ENCODE data around the gene NR6A1. TPM values are rescaled to one million over a fixed set of nuclear protein-coding genes. Genes with fewer than 3 reads are reported as not detected.
A peak's percentile ranks its signal among the peaks of the same experiment; 100 is the strongest.

The NR6A1 gene
- total RNA-seq, 1 experiment from 2014 or later, result 99.3 TPM

GRCh38 chr9:124755061-124755460 lies 16.1 kb downstream of the NR6A1 start:
- Histone ChIP-seq H3K4me2 (ENCODE audit: insufficient read depth, insufficient read length, low read length) (no peak overlapping the region), H3K9ac (ENCODE audit: extremely low read depth, insufficient read length, low read length) (no peak overlapping the region), H3K27me3 (ENCODE audit: insufficient read depth, low read length) (no peaks in the 10 kb centered on the region), H3K18ac (ENCODE audit: insufficient read length, low read depth, low read length) (no peak overlapping the region), H4K8ac (replicated peaks; ENCODE audit: insufficient read length, low read depth, low read length) (no peak overlapping the region), H3K56ac (ENCODE audit: insufficient read length, low read depth, low read length) (no peak overlapping the region), H2BK5ac (ENCODE audit: insufficient read length, low read length) (no peak overlapping the region), H3T11ph (ENCODE audit: low read length) (no peak overlapping the region), H3K14ac (ENCODE audit: insufficient read depth, low read length) (no peak overlapping the region), H3K23ac (ENCODE audit: insufficient read length, low read depth, low read length) (no peak overlapping the region), H3K9me3 (ENCODE audit: control insufficient read depth, low read depth, low read length) (no peaks in the 10 kb centered on the region), H3K4ac (ENCODE audit: low read depth, low read length) (no peak overlapping the region), H3K4me1 (ENCODE audit: insufficient read depth, low read length) (peaks cover 8% of the 10 kb centered on the region), H3K27ac (ENCODE audit: insufficient read length, low read depth, low read length) (no peak overlapping the region), H2BK15ac (ENCODE audit: low read depth, low read length) (no peak overlapping the region), H2BK120ac (ENCODE audit: low read depth, low read length, poor library complexity, severe bottlenecking) (no peak overlapping the region), H3K79me2 (ENCODE audit: insufficient read depth, low read length) (peaks cover 21% of the 10 kb centered on the region; the same call in 1 of the 2 replicates), H2AFZ (ENCODE audit: low read length) (no peak overlapping the region), H4K5ac (ENCODE audit: insufficient read length, low read depth, low read length) (no peak overlapping the region), H2AK5ac (ENCODE audit: insufficient read length, low read length) (no peak overlapping the region), H3K79me1 (ENCODE audit: insufficient read depth, low read depth, low read length, poor library complexity, severe bottlenecking) (peaks cover 5% of the 10 kb centered on the region), H3K23me2 (ENCODE audit: insufficient read length, low read depth, low read length, poor library complexity, severe bottlenecking) (no peaks in the 10 kb centered on the region), H2BK20ac (ENCODE audit: low read depth, low read length, poor library complexity, severe bottlenecking) (no peak overlapping the region), H4K91ac (ENCODE audit: insufficient read length, low read depth, low read length) (no peak overlapping the region), H4K20me1 (ENCODE audit: control insufficient read depth, insufficient read depth, insufficient read length) (no peaks in the 10 kb centered on the region), H2BK12ac (ENCODE audit: insufficient read length, low read depth, low read length) (no peak overlapping the region)
- no peak for TF ChIP-seq CTCF (conservative IDR thresholded peaks at IDR 0.05)
- no peaks in the 10 kb centered on the region for H3K36me3 Mint-ChIP-seq (ENCODE audit: insufficient read depth in 1 of 3, low read depth in 3 of 3)
- peak overlapping the region in 1 of 3 experiments; percentile 93; a peak in 2 of 7 replicates for H3K27ac Mint-ChIP-seq
- WGBS (ENCODE audit: extremely low coverage, insufficient read length, low lambda C conversion rate), result no CpG with 5 or more reads among the region's 3 CpGs
- peak overlapping the region in 1 of 2 experiments; percentile 47; a peak in 3 of 5 replicates for H3K4me3 Mint-ChIP-seq
- DNase-seq, result no peak
- H3K9me3 Mint-ChIP-seq, result no peaks in the 10 kb centered on the region
- H3K4me1 Mint-ChIP-seq, result peaks cover 79 to 83% of the 10 kb centered on the region in 2 experiments
- no peaks in the 10 kb centered on the region for H3K27me3 Mint-ChIP-seq (ENCODE audit: low read depth)

All from H9 (cell line).